Measurements from ENCODE around the gene PVALB. TPM values are rescaled to one million over a fixed set of nuclear protein-coding genes. Genes with fewer than 3 reads are reported as not detected.

Gene PVALB
- total and polyA plus RNA-seq, 2 of the 4 experiments (the other 2 are of a cell fraction) = not detected

- ATAC-seq (ENCODE audit: low read depth) = no peak
- Histone ChIP-seq H3K4me2 (ENCODE audit: low read depth, low read length) (no peak overlapping the region), H4K5ac (ENCODE audit: low read depth, low read length) (no peak overlapping the region), H3K4ac (ENCODE audit: low read depth, low read length) (no peak overlapping the region), H3K4me1 (ENCODE audit: control insufficient read depth, insufficient read depth, low read length) (no peaks in the 10 kb centered on the region), H3K14ac (replicated peaks; ENCODE audit: low read depth, low read length) (no peak overlapping the region), H3K9me3 (ENCODE audit: control insufficient read depth, insufficient read depth, low read length) (no peaks in the 10 kb centered on the region), H3K18ac (ENCODE audit: low read depth, low read length) (no peak overlapping the region), H2BK15ac (ENCODE audit: low read depth, low read length) (no peak overlapping the region), H3K9me1 (ENCODE audit: insufficient read depth, low read length) (no peaks in the 10 kb centered on the region), H4K91ac (ENCODE audit: insufficient read depth, low read depth, low read length) (no peak overlapping the region), H4K8ac (ENCODE audit: low read depth in 2 of 2, low read length in 2 of 2) (no peak overlapping the region), H3K79me1 (ENCODE audit: low read depth in 1 of 2, low read length in 2 of 2) (no peaks in the 10 kb centered on the region), H3K56ac (ENCODE audit: extremely low read depth, insufficient read depth, low read length) (no peak overlapping the region), H2AFZ (replicated peaks; ENCODE audit: low read length, poor library complexity) (no peak overlapping the region), H3K27me3 (ENCODE audit: control insufficient read depth, insufficient read depth, low read length) (peaks cover 25% of the 10 kb centered on the region), H2AK9ac (replicated peaks; ENCODE audit: low read depth, low read length, poor library complexity) (no peak overlapping the region), H3K23ac (ENCODE audit: low read depth, low read length) (no peak overlapping the region), H2BK20ac (ENCODE audit: low read depth, low read length) (no peak overlapping the region), H3K4me3 (ENCODE audit: insufficient read depth, low read depth, low read length) (no peak overlapping the region), H4K20me1 (ENCODE audit: insufficient read depth, low read length) (no peaks in the 10 kb centered on the region), H2BK120ac (ENCODE audit: low read depth, low read length) (no peak overlapping the region), H2BK5ac (ENCODE audit: low read depth, low read length, poor library complexity, severe bottlenecking) (no peak overlapping the region), H3K36me3 (ENCODE audit: control insufficient read depth, insufficient read depth, low read length) (no peaks in the 10 kb centered on the region), H3K9ac (ENCODE audit: low read depth, low read length) (no peak overlapping the region), H3K27ac (ENCODE audit: insufficient read depth, low read length) (no peak overlapping the region), H2AK5ac (ENCODE audit: low read depth, low read length) (no peak overlapping the region)
- no peak for DNase-seq
- no peak for TF ChIP-seq SMC3 (IDR thresholded peaks at IDR 0.05; ENCODE audit: low read depth, low read length)
- dilution Hi-C loops (cut with HindIII; ENCODE audit: low sequenced_read_pairs, unreplicated experiment) = no loop called here
- CTCF ChIA-PET = no interaction called here
- intact Hi-C loops (cut with micrococcal nuclease) = no loop called here
- POLR2A ChIA-PET (ENCODE audit: unreplicated experiment) = no interaction called here
- no TSS peak for BruUV-seq (replicated peaks)
- WGBS, 2 experiments (ENCODE audit: extremely low coverage in 2 of 2, insufficient read length in 1 of 2) = 25% methylated on average over 2 of the region's 3 CpGs; no CpG with 5 or more reads in 1 of the 2 experiments
- in situ Hi-C loops (cut with MboI; ENCODE audit: low sequenced_read_pairs) = no loop called here
Observed at GRCh38 chr22:36828815-36829214, 12.0 kb upstream of the PVALB start.
